Tibial nerve (tissue), 4 donors: ENCODE data around the gene KCNMA1. TPM values are rescaled to one million over a fixed set of nuclear protein-coding genes. Genes with fewer than 3 reads are reported as not detected.

ENCODE experiments used
- DNase-seq, 2 donors: peaks; one replicate each; pipeline ENCODE4 v3.0.0-alpha.2; 2019; ENCODE audit warnings: low spot score in 2 of 2
- H3K27ac ChIP-seq, 4 donors: fragments of 200-600 bp; sonication (generic) in 3 of 4; one replicate each; pipeline ENCODE4 v1.5.1; 2017 to 2019; ENCODE audit warnings: mild to moderate bottlenecking in 1 of 4
- H3K27me3 ChIP-seq, 2 donors: fragments of 200-600 bp; sonication (generic) in 1 of 2; one replicate each; pipeline versions ENCODE4 v1.5.1 to v1.6.0; 2017 to 2019
- H3K36me3 ChIP-seq, 3 donors: fragments of 200-600 bp; sonication (generic); one replicate each; pipeline ENCODE4 v1.5.1; 2018 to 2019
- H3K4me1 ChIP-seq, 4 donors: fragments of 200-600 bp; sonication (generic) in 3 of 4; one replicate each; pipeline ENCODE4 v1.5.1; 2017 to 2019
- H3K4me3 ChIP-seq, 4 donors: fragments of 200-600 bp; sonication (generic) in 3 of 4; one replicate each; pipeline ENCODE4 v1.5.1; 2017 to 2019; ENCODE audit warnings: mild to moderate bottlenecking in 1 of 4, moderate library complexity in 1 of 4
- H3K9me3 ChIP-seq, 4 donors: fragments of 200-600 bp; sonication (generic) in 3 of 4; one replicate each; pipeline ENCODE4 v1.5.1; 2017 to 2019
- CTCF ChIP-seq, 5 experiments: fragments of 200-600 bp in 3 of 5; fragments of 450-650 bp in 2 of 5; sonication (generic) in 3 of 5; IDR thresholded peaks; one replicate each; pipeline ENCODE4 v1.5.1; 2016 to 2019; ENCODE audit warnings: antibody characterized with exemption in 5 of 5, mild to moderate bottlenecking in 3 of 5, moderate library complexity in 2 of 5
- EP300 ChIP-seq, 2 donors: sonication (generic); formaldehyde crosslinking; IDR thresholded peaks; one replicate each; pipeline ENCODE4 v1.6.1; 2017; ENCODE audit warnings: antibody characterized with exemption in 2 of 2, mild to moderate bottlenecking in 1 of 2
- POLR2A ChIP-seq, 2 donors: fragments of 450-650 bp; IDR thresholded peaks; one replicate each; pipeline ENCODE4 v1.6.1; 2017; ENCODE audit warnings: antibody characterized with exemption in 2 of 2, mild to moderate bottlenecking in 2 of 2, moderate library complexity in 2 of 2
- WGBS, 2 donors: methylation state at CpG; one replicate each; pipeline ENCODE4 v1.1.5; 2018; 5-methylcytosine and 5-hydroxymethylcytosine counted together
- total RNA-seq, 4 donors: library from RNA; depleted of rRNA; stranded (reverse); fragments of >200 nt; gene quantifications; one replicate each; pipeline ENCODE4 v1.1.0, GENCODE V29; 2016

The KCNMA1 gene
- total RNA-seq, 4 donors from 2014 or later, result 10.2 to 19.9 (median 13.7) TPM

DNA sequence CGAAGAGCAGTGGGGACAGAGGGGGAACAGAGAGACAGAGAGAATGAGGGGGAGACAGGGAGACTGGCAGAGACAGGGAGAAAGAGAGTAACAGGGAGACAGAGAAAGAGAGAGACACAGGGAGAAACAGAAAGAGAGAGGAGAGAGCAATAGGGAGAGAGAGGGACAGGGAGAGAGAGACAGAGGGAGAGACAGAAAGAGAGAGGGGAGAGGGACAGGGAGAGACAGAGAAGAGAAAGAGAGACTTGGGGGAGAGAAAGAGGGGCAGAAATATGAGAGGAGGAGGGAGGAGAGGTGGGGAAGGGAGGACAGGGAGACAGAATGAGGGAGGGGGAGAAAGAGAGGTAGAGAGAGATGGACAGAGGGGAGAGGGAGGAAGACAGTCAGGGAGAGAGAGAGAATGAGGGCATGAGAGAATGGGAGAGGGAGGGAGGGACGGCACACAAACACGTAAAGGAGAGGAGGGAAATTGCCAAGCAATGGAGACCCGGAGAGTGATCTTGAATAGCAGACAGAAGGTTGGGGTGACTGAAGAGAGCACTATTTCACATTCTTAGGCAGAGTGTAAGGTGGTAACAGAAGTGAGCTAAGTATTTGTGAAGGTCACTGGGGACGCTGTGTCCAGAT is 33.3 kb upstream of the KCNMA1 start:
- no peaks in the 10 kb centered on the region for H3K36me3 ChIP-seq
- H3K9me3 ChIP-seq, result no peaks in the 10 kb centered on the region
- TF ChIP-seq CTCF (IDR thresholded peaks at IDR 0.05), result no peak
- TF ChIP-seq POLR2A (IDR thresholded peaks at IDR 0.05), result no peak
- no peak for TF ChIP-seq EP300 (IDR thresholded peaks at IDR 0.05)
- DNase-seq, result no peak
- H3K4me1 ChIP-seq, result no peaks in the 10 kb centered on the region
- H3K27ac ChIP-seq, result no peak overlapping the region
- H3K4me3 ChIP-seq, result no peak overlapping the region
- H3K27me3 ChIP-seq, result peaks cover 0 to 8% of the 10 kb centered on the region in 2 donors
- 45 to 49% methylated on average over 5 of the region's 5 CpGs for WGBS, 2 donors

GRCh38 chr10:77669892-77670291 is 32.3 kb upstream of the KCNMA1 start:
- no peak for DNase-seq
- Histone ChIP-seq H3K9me3 (no peaks in the 10 kb centered on the region), H3K27me3 (peaks cover 0 to 8% of the 10 kb centered on the region in 2 donors), H3K27ac (no peak overlapping the region), H3K36me3 (no peaks in the 10 kb centered on the region), H3K4me3 (no peak overlapping the region), H3K4me1 (no peaks in the 10 kb centered on the region)
- TF ChIP-seq CTCF (IDR thresholded peaks at IDR 0.05) (no peak), EP300 (IDR thresholded peaks at IDR 0.05) (no peak)

GRCh38 chr10:77667426-77668324 is 30.1 kb upstream of the KCNMA1 start:
- peaks cover 0 to 17% (median 0%) of the 10 kb centered on the region in 4 donors for H3K4me1 ChIP-seq
- TF ChIP-seq CTCF (IDR thresholded peaks at IDR 0.05), result no peak
- no peak for TF ChIP-seq EP300 (IDR thresholded peaks at IDR 0.05)
- WGBS, 2 donors, result 82 to 94% methylated on average over 3 of the region's 3 CpGs
- DNase-seq, result no peak
- H3K27ac ChIP-seq, result no peak overlapping the region
- no peaks in the 10 kb centered on the region for H3K36me3 ChIP-seq
- no peaks in the 10 kb centered on the region for H3K9me3 ChIP-seq
- no peak overlapping the region for H3K4me3 ChIP-seq
- H3K27me3 ChIP-seq, result peaks cover 0 to 1% of the 10 kb centered on the region in 2 donors

GRCh38 chr10:77666821-77667220 is 29.2 kb upstream of the KCNMA1 start:
- no peaks in the 10 kb centered on the region for H3K9me3 ChIP-seq
- H3K36me3 ChIP-seq, result no peaks in the 10 kb centered on the region
- no peak overlapping the region for H3K27ac ChIP-seq
- no peak overlapping the region for H3K4me3 ChIP-seq
- WGBS, 2 donors, result 97 to 100% methylated on average over 2 of the region's 2 CpGs
- DNase-seq, result no peak
- H3K4me1 ChIP-seq, result peaks cover 0 to 22% (median 0%) of the 10 kb centered on the region in 4 donors
- TF ChIP-seq POLR2A (IDR thresholded peaks at IDR 0.05), result no peak
- no peak for TF ChIP-seq EP300 (IDR thresholded peaks at IDR 0.05)
- no peak for TF ChIP-seq CTCF (IDR thresholded peaks at IDR 0.05)
- no peaks in the 10 kb centered on the region for H3K27me3 ChIP-seq

DNA sequence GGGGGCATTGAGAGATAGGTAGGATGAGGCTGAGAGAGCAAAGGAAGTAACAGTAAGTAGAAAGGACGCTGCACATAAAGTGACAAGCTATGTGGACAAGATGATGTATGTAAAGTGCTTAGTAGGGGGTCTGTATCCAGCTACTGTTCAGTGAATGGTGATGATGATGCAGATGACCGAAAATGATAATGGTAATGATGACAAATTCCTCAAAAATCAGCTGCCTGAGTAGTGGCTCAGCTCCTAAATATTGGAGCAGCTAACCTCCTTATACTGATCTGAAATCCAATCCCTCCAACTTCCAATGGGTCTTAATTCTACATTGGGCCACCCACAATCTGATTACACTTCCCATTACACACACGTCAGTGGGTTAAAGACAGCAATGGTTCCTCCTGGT is 27.1 kb upstream of the KCNMA1 start:
- Histone ChIP-seq H3K27me3 (no peaks in the 10 kb centered on the region), H3K4me1 (peaks cover 0 to 27% (median 0%) of the 10 kb centered on the region in 4 donors), H3K9me3 (no peaks in the 10 kb centered on the region), H3K36me3 (no peaks in the 10 kb centered on the region), H3K4me3 (no peak overlapping the region), H3K27ac (no peak overlapping the region)
- DNase-seq, result no peak
- 79 to 92% methylated on average over 3 of the region's 3 CpGs for WGBS, 2 donors
- TF ChIP-seq CTCF (IDR thresholded peaks at IDR 0.05) (no peak), POLR2A (IDR thresholded peaks at IDR 0.05) (no peak), EP300 (IDR thresholded peaks at IDR 0.05) (no peak)
